Measurements from ENCODE around the gene TRIM67.
"Not testable (repeated sequence)": the region's sequence is repeated elsewhere in the genome, so short reads cannot be mapped to it uniquely, and the experiment has no call there.

The TRIM67 gene

DNA sequence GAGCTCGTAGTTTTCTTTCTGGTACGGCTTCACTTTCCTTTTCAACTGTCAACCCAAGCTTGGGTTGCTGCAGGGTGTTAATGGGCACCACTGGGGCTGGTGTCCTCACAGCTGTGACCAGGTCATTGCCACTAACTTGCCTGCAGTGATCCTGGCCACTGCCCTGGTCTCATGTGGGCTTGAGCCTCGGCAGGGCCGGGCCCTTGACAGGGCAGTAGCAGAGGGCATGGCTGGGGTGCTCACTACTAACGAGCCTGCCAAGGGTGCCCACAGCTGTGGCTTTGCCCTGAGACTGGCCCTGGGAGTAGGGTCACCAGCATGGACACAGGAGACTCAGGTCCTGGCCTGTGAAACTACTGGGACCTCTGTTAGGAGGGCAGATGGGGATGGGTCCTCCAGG, 47.7 kb downstream of the TRIM67 start:
- no peak for DNase-seq

DNA sequence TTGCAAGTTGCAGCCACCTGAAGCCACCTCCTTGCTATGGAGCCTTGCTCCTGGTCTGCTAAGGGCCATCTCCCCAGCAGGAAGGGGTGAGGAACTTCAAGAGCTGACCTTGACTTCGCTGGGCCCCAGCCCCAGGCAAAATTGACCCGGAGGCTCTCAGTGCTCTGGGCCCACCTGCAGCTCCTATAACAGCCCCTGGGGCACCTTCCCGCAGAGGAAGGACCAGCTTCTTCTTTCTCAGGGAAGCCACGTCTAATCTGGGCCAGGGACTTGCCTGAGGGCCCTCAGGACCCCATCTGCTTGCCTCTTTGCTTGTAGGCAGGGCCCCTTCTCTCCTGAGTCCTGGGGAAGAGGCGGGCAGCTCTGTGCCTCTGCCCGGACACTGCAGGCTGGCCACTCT, 48.3 kb downstream of the TRIM67 start:
- no peak for DNase-seq

DNA sequence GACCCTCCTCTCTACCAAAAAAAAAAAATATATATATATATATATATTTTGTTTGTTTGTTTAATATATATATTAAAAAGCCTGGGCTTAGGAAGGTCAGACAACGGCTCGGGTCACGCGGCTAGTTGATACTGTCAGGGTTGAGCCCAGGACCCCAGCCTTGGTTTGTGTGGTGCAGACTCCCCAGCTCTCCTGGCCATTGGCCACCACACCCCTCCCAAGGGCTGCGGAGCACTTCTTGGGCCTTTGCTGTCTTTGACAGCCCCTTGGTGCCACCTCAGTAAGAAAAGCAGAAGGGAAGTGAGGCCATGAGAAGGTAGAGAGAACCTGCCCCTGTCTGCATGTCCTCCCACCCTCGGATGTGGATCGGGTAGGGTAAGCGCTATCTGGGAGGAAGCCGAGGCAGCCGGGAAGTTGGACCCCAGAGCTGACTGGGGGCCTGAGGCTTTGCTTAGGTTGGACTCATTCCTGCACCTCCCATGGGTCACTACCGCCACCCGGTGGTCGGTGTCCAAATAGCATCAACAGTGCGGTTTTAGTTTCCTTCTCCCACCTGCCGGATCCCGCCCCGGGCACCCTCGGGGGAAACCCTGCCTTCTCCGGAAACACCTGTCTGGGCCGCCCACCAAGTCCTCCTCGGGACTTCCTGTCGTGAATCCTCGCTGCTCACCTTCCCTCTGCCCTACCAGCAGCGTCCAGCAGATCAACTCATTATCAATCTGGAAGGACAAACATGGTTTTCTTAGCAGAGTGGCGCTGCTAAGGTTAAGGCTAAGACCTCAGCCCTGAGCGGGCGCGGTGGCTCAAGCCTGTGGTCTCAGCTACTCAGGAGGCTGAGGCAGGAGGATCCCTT, 49.4 kb downstream of the TRIM67 start:
- peak; percentile 82 for DNase-seq

DNA sequence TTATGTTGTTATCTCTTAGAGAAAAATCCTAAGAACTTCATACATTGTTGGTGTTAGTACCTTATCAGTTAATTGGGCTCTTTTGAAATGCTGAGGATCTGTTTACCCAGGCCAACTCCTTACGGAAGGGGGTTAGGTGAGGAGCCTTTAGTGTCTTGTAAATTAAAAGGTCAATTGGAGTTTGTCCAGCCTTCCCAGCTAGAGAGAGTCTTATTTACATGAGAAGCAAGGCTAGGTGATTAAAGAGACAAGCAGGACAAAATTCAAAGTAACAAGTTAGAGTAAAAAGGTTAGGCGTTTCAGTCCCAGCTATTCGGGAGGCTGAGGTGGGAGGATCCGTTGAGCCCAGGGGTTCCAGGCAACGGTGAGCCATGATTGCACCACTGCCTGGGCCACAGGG, 50.4 kb downstream of the TRIM67 start:
- DNase-seq = not testable (repeated sequence)

DNA sequence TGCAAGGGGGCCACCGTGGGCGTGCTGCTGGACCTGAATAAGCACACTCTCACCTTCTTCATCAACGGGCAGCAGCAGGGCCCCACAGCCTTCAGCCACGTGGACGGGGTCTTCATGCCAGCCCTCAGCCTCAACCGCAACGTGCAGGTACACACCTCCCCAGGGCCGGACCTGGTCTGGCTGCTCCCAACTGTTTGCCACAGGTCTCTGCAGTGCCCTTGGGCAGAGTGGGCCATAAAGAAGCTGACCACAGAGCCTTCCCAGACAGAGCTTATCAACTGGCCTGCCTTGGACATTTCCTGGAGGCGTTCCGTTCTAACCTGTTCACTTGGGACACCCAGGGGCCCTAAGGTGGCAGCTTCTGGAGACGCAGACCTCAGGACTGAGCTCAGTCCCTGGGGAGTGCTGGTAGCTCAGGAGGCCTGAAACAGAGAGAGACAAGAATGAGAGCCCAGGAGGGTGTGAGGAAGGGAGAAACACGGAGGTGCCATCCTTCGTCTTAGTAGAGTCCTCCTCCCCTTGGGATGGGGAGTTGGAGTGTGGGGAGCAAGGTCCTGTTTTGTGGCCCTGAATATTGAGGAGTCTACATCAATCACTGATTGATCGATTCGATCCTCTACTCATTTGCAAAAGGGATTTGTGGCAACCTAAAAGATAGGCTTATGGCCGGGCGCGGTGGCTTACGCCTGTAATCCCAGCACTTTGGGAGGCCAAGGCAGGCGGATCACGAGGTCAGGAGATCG, 52.1 kb downstream of the TRIM67 start:
- DNase-seq = no peak

DNA sequence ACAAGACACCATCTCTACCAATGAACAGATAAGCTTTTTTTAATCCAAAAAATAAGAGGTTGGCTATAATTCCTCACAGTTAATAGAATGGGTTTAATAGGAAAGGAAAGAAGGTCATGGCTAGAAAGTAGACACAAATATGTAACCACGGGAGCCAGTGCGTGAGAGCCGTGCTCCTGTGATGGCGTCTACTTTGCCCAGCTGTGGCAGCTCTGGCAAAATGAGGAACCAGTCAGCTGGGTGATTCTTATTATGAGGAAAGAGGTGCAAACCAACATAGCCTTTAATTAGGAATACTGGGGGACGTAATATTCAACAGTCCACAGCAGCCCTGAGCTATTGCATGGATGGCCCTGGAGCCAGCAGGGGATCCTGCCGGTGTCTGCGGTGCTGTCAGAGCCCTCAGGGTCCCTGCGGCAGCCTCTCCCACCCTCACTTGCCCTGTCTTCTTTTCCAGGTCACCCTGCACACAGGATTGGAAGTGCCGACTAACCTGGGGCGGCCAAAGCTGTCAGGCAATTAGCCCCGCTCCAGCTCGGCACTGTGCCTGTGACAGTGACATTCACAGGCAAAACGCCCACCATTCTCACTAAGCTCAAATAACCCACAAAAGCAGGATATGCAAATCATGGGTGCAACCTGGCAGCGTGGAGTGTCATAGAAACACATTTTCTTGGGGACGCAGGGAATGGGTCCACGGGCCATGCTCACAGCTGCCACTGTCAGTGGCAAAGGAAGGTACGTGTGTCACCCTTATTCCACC, 53.2 kb downstream of the TRIM67 start:
- no peak for DNase-seq

DNA sequence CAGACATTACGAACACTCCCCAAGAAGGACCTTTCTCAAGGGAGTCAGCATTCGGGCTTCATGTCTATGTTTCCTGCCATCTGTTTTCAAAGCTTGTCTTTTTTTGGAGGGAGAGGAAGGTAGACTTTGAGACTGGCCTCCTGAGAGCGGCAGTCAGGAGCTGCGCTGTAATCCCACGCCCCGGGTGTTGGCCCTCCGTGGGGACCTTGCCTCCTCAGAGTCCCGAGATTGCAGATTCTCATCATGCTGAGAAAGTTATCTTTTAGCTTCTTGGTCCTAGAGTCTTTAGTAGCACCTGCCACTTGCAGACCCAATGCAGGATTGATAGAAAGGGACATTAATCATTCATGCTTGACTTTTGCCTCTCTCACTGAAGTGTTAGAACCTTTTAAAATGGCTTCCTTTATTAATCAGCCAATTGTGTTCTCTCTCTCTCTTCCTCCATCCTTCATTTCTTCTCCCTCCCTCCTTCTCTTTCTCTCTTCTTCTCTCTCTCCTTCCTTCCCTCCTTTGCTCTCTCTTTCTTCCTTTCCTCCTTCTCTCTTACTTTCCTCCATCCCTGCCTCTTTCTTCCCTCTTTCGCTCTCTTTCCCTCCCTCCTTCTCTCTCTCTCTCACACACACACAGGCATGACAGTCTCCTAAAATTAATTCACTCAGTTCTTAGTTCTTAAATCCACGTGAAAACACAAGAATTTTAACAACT, 54.0 kb downstream of the TRIM67 start:
- no peak for DNase-seq

DNA sequence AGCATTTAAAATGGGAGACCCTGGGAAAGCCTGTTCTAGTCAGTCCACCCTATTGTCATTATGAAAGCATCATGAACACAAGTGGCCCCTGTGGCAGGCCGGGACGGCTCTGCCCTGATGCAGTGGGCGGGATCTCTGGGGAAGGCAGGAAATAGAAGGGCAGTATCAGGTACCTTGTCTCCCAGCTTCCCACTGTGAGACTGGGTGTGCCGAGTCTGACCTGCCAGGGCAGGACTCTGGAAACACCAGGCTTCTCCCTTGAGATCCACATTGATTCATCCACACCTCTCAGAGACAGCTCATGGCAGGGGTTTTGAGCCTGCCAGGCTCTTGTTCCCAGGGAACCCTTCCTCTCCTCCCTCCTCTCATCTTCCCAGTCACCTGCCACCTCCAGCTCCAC, 54.6 kb downstream of the TRIM67 start:
- DNase-seq = no peak

DNA sequence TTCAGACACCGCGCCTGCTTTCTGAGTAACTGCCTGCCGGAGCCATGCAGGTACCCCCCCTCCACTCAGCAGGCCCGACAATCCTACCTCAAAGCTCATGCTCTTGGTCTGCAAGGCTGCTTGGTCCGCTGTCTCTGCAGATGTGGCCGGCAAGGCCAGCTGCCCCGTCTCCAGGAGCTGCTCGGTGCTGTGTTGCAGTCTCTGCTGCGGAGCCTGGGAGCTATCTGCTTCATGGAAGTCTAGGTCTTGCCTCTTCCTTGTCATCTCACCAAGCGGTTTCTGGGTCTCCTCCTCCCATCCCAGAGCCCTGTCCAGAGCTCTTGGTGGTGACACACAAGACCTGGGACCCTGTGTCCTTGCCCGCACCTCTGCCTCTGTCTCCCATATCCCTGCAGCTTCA, 55.2 kb downstream of the TRIM67 start:
- DNase-seq = no peak

DNA sequence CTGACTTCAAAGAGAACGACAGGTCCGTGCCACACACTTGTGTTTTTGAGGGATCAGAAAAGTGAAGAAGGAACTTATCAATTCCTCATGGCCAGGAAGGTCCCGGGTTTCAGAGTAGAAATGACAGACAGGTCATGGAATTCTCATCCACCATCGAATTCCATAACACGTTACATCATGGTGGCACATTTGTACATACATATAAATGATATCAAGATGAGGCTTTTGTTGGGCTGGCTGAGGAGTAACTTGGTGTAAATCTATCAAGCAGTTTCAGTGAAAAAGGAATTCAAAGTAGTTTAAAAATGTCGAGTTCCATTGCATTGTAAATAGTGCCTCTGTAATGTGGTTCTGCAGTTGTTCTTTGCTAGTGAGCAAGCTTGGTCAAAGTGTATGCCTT, 56.2 kb downstream of the TRIM67 start:
- DNase-seq = no peak

DNA sequence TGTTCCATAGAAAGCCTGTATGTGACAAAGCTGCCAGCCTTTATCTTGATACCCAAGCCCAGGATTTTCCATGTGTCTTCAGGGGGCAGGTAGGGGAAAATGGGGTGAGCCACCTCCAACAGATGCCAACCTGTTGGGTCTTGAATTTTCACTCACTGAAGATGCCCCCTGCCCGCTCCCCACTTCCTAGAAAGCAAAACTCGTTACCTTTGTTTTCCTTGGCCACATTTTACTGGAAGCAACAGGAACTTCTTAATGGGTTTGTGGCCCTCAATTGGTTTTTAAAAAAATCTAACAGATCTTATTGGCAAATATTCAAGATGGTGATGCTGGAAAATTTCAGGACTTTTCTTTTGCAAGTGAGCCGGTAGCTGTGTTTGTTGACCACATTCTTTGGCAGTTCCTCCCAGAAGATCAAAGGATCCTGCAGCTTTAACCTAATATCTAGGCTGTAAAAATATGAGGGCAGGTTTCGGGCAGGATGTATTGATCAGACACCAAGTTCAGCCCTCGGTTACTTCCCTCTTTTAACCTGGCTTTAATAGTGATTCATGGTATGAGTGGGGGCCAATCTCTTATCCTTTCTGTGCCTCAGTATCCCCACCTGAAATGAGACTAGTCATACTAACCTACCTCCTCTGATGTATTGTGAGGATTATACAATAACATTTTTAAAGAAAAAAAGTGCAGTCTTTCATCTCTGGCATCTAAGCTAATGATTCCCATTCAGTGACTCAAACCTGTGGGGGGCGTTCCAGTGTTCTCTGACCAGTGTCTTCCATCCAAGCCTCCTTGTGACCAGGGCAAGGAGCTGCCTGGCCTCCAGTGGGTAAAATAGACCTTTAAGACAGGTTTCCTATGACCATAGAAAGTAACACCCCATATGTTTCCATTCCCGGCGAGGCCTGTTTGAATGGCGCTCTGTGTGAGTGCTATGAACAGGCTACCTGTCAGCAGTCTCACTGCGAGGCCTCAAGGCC, 57.9 kb downstream of the TRIM67 start:
- no peak for DNase-seq

DNA sequence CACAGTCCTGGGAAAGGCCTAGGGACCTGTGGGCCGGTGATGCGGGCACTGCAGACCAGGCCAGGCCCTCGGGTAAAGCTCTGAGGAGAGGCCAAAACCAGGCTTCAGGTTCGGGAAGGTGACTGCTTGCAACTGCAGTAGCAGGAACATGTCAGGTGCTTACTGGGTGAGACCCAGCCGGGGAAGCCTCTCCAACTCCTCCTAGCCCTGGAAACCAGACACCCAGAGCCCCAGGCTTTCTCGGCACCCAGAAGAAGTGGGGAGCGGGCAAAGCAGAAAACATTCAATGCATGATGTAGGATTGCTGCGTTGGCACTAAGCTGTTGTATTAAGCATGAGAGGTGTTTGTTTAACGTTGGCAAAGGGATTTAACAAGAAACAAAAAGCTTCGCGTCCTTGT, 58.9 kb downstream of the TRIM67 start:
- no peak for DNase-seq

DNA sequence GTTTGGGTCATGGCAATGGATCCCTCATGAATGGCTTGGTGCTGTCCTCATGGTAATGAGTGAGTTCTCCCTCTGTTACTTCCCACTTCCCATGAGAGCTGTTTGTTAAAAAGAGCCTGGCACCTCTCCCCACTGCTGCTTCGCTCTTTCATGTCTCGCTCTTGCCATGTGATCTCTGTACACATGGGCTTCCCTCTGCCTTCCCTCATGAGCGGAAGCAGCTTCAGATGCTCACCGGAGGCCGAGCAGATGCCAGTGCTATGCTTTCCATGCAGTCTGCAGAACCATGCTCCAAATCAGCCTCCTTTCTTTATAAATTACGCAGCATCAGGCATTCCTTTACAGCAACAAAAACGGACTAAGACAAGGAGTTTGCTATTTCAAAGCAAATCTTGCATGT, 64.3 kb downstream of the TRIM67 start:
- no peak for DNase-seq

DNA sequence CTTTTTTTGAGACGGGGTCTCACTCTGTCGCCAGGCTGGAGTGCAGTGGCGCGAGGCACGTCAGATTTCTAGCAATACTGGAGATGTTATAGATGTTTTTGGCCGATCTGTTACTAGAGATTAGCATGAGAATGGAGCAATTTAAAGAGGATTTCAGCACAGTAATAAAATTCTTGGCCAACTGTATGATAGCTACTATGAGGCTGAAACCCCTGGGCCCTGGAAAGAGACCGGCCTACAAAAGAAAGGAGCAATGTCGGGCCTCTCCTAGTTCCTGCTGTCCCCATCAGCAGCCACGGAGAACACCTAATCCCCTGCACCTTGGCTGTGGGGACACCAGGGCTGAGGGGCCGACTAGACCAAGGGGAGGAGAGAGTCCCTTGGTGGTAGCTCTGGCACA, 69.7 kb downstream of the TRIM67 start:
- no peak for DNase-seq

DNA sequence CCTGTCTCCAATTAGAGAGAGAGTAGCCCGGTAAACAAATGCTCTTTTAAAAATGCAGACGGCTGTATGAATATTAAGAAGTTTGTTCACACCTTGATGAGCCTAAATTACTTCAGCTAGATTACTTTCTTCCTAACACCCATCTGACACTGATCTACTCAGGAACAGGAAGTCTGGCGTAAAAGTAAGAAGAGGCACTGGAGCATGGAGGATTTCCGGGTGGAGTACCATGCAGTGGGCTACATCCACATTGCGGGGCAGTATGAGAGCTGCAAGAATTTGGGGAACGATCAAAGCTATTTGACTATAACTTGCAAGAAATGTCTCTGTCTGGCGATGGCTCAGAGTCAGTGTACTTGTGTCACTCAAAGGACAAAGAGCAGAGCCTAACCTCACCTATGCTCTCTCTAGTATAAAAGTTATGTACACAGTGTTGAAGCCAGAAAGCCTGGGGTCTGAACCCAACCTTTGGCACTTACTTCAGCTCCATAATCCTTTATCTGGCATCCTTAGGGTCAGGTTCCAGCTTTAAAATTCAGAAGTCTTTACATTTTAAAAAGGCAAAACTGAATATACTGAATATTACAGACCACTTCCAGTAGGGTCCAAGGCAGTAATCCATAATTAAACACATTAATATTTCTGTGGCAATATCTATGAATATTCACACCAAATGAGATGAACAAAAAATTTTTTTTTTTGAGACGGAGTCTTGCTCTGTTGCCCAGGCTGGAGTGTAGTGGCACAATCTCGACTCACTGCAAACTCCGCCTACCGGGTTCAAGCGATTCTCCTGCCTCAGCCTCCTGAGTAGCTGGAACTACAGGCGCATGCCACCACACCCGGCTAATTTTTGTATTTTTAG, 71.2 kb downstream of the TRIM67 start:
- no peak for DNase-seq

DNA sequence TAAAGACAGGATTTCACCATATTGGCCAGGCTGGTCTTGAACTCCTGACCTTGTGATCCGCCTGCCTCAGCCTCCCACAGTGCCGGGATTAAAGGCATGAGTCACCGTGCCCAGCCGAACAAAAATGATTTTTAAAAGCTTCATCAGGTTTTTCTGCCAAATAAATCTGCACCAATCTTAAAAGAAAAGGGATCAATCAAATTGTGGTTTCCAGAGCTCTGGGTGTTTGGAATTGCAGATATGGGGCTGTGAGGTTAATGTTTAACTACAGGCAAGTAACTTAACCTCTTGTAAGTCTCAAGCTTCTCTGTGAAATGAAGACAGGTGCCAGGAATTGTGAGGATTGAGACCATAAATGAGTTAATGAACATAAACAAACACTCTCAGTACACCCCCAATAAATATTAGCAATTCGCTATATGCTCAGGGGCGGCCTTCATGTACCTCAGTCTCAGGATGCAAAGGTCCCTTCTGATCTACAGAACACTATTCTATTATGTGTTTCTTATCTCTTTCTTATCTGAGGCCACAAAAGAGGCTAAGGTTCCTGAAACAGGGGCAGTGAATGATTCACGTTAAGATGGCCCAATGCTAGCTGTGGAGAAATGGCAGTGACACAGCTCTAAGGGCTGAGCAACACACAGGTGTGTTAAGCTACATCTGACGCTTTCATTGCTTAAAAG, 72.0 kb downstream of the TRIM67 start:
- no peak for DNase-seq

DNA sequence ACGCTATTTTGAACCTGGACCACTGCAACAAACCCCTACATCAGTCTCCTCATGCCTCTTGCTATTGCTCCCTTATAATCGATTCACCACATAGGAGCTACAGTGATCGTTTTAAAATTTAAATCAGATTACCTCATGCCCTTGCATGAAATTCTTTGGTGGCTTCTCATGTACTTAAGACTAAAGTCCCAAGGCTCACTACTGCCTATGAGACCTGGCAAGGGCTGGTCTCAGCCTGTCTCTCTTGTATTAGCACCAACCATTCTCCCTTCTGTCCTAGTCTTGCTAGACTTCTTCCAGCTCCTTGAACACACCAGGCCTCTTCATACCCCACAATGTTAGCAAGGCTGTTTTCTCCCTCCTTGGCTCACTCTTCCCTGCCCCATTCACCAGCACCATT, 72.6 kb downstream of the TRIM67 start:
- no peak for DNase-seq

DNA sequence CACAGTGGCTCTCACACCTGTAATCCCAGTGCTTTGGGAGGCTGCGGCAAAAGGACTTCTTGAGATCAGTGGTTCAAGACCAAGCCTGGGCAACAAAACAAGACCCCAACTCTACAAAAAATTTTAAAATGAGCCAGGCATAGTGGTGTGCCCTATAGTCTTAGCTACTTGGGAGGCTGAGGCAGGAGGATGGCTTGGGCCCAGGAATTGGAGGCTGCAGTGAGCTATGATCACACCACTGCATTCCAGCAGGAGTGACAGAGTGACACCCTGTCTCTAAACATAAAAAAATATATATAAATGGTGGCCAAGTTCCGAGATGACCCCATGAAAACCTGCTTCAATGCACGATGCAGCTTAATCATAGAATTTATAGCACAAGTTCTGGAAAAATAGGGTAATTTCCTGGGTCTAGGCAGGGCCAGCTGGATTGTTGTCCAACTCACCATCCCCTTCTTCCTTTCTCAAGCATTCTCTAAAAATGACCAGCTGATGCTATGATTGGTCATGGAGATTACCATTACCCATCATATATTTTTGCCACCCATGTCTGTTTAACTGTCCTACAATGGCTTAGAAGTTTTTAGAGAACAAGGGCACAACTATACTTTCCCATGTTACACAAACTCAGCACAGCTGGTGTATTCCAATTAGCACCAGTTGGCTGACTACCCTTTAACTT, 73.8 kb downstream of the TRIM67 start:
- no peak for DNase-seq

DNA sequence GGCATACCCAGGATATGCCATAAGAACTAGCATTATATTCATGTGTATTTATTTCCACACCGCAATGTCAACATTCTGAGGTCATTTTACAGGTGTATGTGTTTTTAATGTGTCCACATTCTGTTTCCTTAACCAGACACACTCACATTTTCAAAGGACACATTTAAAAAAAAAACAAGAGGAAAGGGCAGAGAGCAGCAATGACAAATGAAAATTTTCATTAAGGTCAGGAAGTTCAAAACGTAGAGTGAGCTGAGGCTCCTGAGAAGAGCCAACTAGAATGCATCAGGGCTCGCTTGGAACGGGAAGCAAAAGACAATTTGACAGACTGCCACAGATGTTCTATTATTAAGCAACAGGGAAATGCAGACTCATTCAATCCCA, 74.3 kb downstream of the TRIM67 start:
- no peak for DNase-seq
